OCI-LY1 (cell line): ENCODE measurements around the gene C1QTNF2.

Experiments used
- CTCF ChIP-seq: fragments of 200-600 bp; sonication (generic), shearing (Covaris generic); IDR thresholded peaks from 2 replicates; pipeline ENCODE4 v1.5.1; 2017; ENCODE audit warnings: mild to moderate bottlenecking, antibody characterized with exemption, low read length, moderate library complexity, mixed read lengths
- EZH2 ChIP-seq: fragments of 200-600 bp; sonication (generic), shearing (Covaris generic); IDR thresholded peaks from 2 replicates; pipeline ENCODE4 v1.8.0; 2017; ENCODE audit warnings: borderline replicate concordance, mixed run types, mild to moderate bottlenecking, antibody characterized with exemption, low read length, moderate library complexity, mixed read lengths

- TF ChIP-seq CTCF (no peak), EZH2 (no peak)
Measured at GRCh38 chr5:160375701-160376100, 5.3 kb upstream of the C1QTNF2 start.
